ENCODE results near the gene FSIP2. TPM values are rescaled to one million over a fixed set of nuclear protein-coding genes. Genes with fewer than 3 reads are reported as not detected.

Gene FSIP2, protein sequence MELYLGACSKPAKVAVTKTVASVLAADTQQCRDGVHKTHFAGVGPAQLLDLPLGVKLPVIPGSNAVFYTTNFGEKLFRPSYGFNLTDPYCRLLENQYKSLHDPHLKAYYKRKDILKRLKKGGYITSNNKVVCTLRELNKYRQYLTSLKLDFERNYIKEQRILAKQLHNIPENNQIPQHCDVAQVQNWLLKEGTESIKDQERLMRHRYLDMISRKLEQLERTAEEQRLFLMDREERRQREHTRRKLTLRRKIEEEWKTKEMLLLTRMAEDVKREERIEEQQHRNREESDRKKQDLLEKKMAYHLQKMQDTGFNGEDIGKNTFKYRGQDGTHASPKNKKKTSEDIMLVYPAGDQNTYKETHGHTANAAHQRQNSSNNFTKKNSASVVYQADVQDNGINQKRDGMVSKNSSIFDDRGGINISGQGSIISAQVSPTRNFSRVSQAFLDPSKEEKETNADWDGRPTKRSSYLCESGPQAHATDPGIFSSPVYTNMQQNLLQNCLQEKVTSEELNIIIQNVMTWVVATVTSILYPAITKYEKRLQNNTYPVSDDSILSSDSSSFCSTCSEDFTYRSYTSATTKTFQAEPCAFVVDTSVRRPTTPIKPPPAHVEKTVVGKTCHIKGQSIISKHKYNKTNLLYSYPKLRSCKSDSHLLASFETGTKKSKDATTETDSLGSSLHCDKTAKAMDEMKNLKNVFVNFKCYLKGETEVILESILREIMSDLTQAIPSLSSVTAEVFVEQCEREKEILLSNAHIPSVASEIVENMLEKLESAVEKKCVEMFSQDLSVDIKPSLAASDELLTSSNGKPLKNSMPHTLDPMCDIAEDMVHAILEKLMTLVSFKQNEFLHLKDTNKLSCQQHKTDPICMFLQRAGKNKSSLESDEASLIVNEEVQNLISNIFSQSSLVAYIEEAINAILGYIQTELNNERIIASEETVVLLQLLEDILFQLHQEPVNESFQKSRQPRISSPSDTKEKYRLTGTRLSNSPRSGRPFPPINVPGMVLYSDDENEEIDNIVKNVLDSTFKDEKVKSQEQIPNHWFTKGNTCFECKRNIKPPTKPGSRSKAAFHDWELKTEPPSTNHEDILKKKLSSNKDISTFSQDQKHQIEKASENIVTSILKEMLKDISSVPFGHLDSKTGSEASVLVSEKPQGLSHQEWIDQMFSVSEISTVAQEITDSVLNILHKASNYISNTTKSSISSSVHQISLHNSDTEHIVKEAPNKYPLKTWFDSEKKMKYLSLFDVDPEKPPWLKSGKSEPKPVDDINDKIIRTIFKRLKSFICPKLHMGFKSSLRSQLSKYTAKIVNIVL (N-terminal part only)
- total RNA-seq (2016; rRNA removed; fragmentation: Illumina TruSeq; extraction: Trizol) (0.04 and 0.07 TPM in 2 replicates), polyA plus RNA-seq (2011; rRNA removed) (0.01 TPM in 1 of 2 replicates, not detected in the other), polyA minus RNA-seq (2011; rRNA and poly(A)+ RNA removed; ENCODE audit: low replicate concordance) (not detected in 2 replicates), Bru-seq, nascent RNA (percentile 17 among the genes with signal in this experiment), BruChase-seq, experiment 1, labeled RNA remaining after a 6-hour chase (percentile 16 among the genes with signal in this experiment), BruChase-seq, experiment 2, labeled RNA remaining after a 2-hour chase (percentile 19 among the genes with signal in this experiment)
- total RNA-seq (2016; cell fraction: cytosol; rRNA removed; fragmentation: Illumina TruSeq; extraction: Trizol; ENCODE audit: low read depth), result not detected in 2 replicates
- total RNA-seq (2016; cell fraction: insoluble cytoplasmic fraction; rRNA removed; fragmentation: Illumina TruSeq; extraction: Trizol), result 0.04 and 0.09 TPM in 2 replicates
- total RNA-seq (2016; cell fraction: membrane; rRNA removed; fragmentation: Illumina TruSeq; extraction: Trizol), result 0.06 TPM in 1 of 2 replicates, not detected in the other
- 0.12 and 0.19 TPM in 2 replicates for total RNA-seq (2016; cell fraction: nucleus; rRNA removed; fragmentation: Illumina TruSeq; extraction: Trizol)
- polyA plus RNA-seq (2011; cell fraction: cytosol; rRNA removed), result not detected in 2 replicates
- 0.03 TPM in 1 of 2 replicates, not detected in the other for polyA plus RNA-seq (2011; cell fraction: nucleus; rRNA removed)
- polyA plus RNA-seq (2012), result 0.51 and 0.67 TPM in 2 replicates
- polyA plus RNA-seq (2016; cell fraction: cytosol; fragmentation: Illumina TruSeq; extraction: Trizol; ENCODE audit: low read depth), result not detected in 2 replicates
- 0.03 and 0.04 TPM in 2 replicates for polyA plus RNA-seq (2016; cell fraction: insoluble cytoplasmic fraction; fragmentation: Illumina TruSeq; extraction: Trizol; ENCODE audit: low read depth)
- polyA plus RNA-seq (2016; cell fraction: membrane; fragmentation: Illumina TruSeq; extraction: Trizol; ENCODE audit: low read depth), result not detected in 2 replicates
- 0.21 and 0.33 TPM in 2 replicates for polyA plus RNA-seq (2016; cell fraction: nucleus; fragmentation: Illumina TruSeq; extraction: Trizol; ENCODE audit: insufficient read depth, low read depth)
- not detected in 2 replicates for polyA minus RNA-seq (2011; cell fraction: cytosol; rRNA and poly(A)+ RNA removed)
- polyA minus RNA-seq (2011; cell fraction: nucleus; rRNA and poly(A)+ RNA removed), result 0.77 and 1.4 TPM in 2 replicates
- long read RNA-seq, experiment 1, partial matches to known transcripts, result 0 of 2 reads
- long read RNA-seq, experiment 1, other reads (novel, unspliced or antisense), result 2 of 2 reads
- long read RNA-seq, experiment 2, result 0 reads

DNA sequence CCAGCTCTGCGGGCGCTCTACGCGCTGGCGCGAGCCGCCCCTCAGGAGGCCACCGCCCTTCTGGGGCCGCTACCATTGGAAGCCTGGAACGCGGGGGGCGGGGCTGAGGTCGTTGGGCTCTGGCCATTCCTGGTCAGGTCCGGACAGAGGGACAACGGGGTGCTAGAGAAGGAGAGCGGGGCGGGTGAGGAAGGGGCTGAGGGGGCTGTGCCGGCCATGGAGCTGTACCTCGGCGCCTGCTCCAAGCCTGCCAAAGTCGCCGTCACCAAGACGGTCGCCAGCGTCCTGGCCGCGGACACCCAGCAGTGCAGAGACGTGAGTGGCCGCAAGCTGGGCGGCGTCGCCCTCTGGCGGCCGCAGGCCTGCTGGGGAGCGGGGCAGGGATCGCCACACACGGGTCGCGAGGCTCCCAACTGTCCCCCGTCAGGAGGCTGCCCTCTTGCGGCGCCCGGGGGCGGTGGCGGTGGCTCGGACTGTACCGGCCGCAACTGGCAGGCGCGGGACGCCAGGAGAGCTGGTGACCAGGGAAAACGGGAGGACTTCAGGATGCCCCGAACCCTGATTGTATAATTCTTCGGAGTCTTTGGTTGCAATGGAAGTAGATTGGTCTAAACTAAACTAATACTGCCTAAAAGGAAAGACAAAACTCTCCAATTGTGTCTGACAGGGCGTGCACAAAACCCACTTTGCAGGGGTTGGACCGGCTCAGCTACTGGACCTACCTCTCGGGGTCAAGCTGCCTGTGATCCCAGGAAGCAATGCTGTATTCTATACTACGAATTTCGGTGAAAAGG, at the start of gene FSIP2:
Gene FSIP2, plus strand, starts transcription at position 126 of the 794 bp plus-strand sequence. Its CDS starts 91 bp downstream, at position 217.
- Histone ChIP-seq H3K27me3 (ENCODE audit: control insufficient read depth in 1 of 2, insufficient read depth in 2 of 2, low read length in 2 of 2) (0 out of 5 replicates have a peak, but pooled peaks cover 0 to 4% of the 10 kb centered on the region in 2 experiments), H3K9ac (ENCODE audit: insufficient read depth, low read depth, low read length) (no peak within 1 kb of the TSS), H4K20me1 (ENCODE audit: insufficient read depth, low read length) (no peaks in the 10 kb centered on the region), H3K36me3 (replicated peaks in 1 of 2; ENCODE audit: control insufficient read depth in 1 of 2, insufficient read depth in 2 of 2, low read length in 2 of 2) (no peaks in the 10 kb centered on the region), H3K4me3 (replicated peaks in 1 of 3; ENCODE audit: insufficient read depth in 1 of 3, low read depth in 2 of 3, low read length in 3 of 3) (peak within 1 kb of the TSS; percentile 38 to 64 (median 49); a peak in 5 of 6 replicates), H3K79me2 (ENCODE audit: insufficient read depth, low read length) (no peaks in the 10 kb centered on the region), H3K9me3 (ENCODE audit: low read length) (no peaks in the 10 kb centered on the region), H3K4me1 (ENCODE audit: insufficient read depth, low read length) (no peaks in the 10 kb centered on the region), H3K27ac (ENCODE audit: extremely low read length, insufficient read depth, low read length) (no peak within 1 kb of the TSS), H2AFZ (ENCODE audit: low read length) (no peak within 1 kb of the TSS), H3K4me2 (ENCODE audit: low read depth, low read length) (peak within 1 kb of the TSS; percentile 40)
- DNase-seq (ENCODE audit: low spot score) (peak; percentile 65), FAIRE-seq (no peak), ATAC-seq (peak; percentile 98)
- intact Hi-C loops (cut with micrococcal nuclease; ENCODE audit: unreplicated experiment), result loop anchor here (1.0 to 10.0 kb wide), 6 partner anchors 112 to 721 kb away; no protein-coding TSS in a partner anchor
- in situ Hi-C loops (cut with HindIII; ENCODE audit: extremely low pct_ligation_motif_present, low pct_unique_long_range_greater_than_20kb), result loop anchor here (10.0 to 25.0 kb wide), 2 partner anchors 516 to 527 kb away; no protein-coding TSS in a partner anchor
- WGBS (ENCODE audit: low lambda C conversion rate), result 56% methylated on average over 59 of the region's 59 CpGs
- CTCF ChIA-PET (ENCODE audit: low intra/inter-chr PET ratio, low total read pairs), result interaction anchor here (0.9 to 2.2 kb wide), 4 partner anchors 110 to 530 kb away, joined by 3 to 10 read pairs (median 6); no protein-coding TSS in a partner anchor
- no TSS peak for BruUV-seq (replicated peaks)
- POLR2A ChIA-PET, result no interaction called here
- TF ChIP-seq SP1 (IDR thresholded peaks at IDR 0.05) (no peak), SP1 (CRISPR knock-in tag; IDR thresholded peaks at IDR 0.05) (no peak), HOXA7 (CRISPR knock-in tag; IDR thresholded peaks at IDR 0.05) (no peak), HNRNPK (IDR thresholded peaks at IDR 0.05; ENCODE audit: low read depth, low read length, poor library complexity, severe bottlenecking) (peak; percentile 58), TRIM24 (CRISPR knock-in tag; IDR thresholded peaks at IDR 0.05) (no peak), STAT5B (CRISPR knock-in tag; IDR thresholded peaks at IDR 0.05) (no peak), ZNF605 (CRISPR knock-in tag; IDR thresholded peaks at IDR 0.05) (peak; percentile 74; the same call in 1 of the 2 replicates), ZFP1 (CRISPR knock-in tag; IDR thresholded peaks at IDR 0.05) (no peak), ZNF331 (CRISPR knock-in tag; IDR thresholded peaks at IDR 0.05) (peak; percentile 56; the same call in 1 of the 2 replicates), YEATS4 (CRISPR knock-in tag; IDR thresholded peaks at IDR 0.05; ENCODE audit: borderline replicate concordance) (0 out of 2 replicates have a peak, but pooled peaks have one; percentile 30)
- TF ChIP-seq, protein P1, sequence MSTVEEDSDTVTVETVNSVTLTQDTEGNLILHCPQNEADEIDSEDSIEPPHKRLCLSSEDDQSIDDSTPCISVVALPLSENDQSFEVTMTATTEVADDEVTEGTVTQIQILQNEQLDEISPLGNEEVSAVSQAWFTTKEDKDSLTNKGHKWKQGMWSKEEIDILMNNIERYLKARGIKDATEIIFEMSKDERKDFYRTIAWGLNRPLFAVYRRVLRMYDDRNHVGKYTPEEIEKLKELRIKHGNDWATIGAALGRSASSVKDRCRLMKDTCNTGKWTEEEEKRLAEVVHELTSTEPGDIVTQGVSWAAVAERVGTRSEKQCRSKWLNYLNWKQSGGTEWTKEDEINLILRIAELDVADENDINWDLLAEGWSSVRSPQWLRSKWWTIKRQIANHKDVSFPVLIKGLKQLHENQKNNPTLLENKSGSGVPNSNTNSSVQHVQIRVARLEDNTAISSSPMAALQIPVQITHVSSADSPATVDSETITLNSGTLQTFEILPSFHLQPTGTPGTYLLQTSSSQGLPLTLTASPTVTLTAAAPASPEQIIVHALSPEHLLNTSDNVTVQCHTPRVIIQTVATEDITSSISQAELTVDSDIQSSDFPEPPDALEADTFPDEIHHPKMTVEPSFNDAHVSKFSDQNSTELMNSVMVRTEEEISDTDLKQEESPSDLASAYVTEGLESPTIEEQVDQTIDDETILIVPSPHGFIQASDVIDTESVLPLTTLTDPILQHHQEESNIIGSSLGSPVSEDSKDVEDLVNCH (CRISPR knock-in tag; IDR thresholded peaks at IDR 0.05), result no peak
